Thyroid gland (tissue), 4 donors: ENCODE data around the gene PMEPA1.

Experiments used
- POLR2A ChIP-seq, 2 donors: fragments of 450-650 bp; IDR thresholded peaks; one replicate each; pipeline ENCODE4 v1.6.1; 2017; ENCODE audit warnings: antibody characterized with exemption in 2 of 2, mild to moderate bottlenecking in 2 of 2, moderate library complexity in 1 of 2
- TF ChIP-seq, protein P1 (sequence below), 6 experiments: fragments of 200-600 bp in 3 of 6; fragments of 450-650 bp in 3 of 6; sonication (generic) in 3 of 6; IDR thresholded peaks; one replicate each; pipeline ENCODE4 v1.5.1; 2016 to 2019; ENCODE audit warnings: antibody characterized with exemption in 6 of 6, mild to moderate bottlenecking in 2 of 6, inconsistent platforms in 1 of 6, moderate library complexity in 1 of 6

DNA sequence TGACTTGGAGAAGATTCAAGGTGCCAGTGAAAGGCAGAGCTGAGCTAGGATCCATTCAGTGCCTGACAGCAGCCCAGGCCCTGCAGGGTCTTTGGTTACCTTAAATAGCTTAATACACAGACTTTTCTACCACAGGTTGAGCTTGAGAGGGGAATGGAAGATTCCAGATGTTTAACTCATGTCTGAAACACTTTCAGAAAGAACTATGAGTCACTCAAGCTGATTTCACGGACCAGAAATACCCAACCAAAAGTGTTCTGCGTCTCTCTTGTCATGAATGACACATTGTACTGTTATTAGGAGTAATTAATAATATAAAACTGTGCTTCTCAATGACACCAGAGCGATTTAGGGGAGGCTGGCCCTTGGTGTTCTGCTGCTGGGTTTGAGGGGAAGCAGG is 6.4 kb upstream of the PMEPA1 start:
- TF ChIP-seq, protein P1, sequence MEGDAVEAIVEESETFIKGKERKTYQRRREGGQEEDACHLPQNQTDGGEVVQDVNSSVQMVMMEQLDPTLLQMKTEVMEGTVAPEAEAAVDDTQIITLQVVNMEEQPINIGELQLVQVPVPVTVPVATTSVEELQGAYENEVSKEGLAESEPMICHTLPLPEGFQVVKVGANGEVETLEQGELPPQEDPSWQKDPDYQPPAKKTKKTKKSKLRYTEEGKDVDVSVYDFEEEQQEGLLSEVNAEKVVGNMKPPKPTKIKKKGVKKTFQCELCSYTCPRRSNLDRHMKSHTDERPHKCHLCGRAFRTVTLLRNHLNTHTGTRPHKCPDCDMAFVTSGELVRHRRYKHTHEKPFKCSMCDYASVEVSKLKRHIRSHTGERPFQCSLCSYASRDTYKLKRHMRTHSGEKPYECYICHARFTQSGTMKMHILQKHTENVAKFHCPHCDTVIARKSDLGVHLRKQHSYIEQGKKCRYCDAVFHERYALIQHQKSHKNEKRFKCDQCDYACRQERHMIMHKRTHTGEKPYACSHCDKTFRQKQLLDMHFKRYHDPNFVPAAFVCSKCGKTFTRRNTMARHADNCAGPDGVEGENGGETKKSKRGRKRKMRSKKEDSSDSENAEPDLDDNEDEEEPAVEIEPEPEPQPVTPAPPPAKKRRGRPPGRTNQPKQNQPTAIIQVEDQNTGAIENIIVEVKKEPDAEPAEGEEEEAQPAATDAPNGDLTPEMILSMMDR (IDR thresholded peaks at IDR 0.05): no peak
- no peak for TF ChIP-seq POLR2A (IDR thresholded peaks at IDR 0.05)
